SU-DHL-6 (cell line): ENCODE measurements around the gene URM1.

ENCODE experiments used
- H2AFZ ChIP-seq: fragments of 200-600 bp; sonication (generic); 2 replicates; pipeline ENCODE4 v1.6.1; 2014; ENCODE audit warnings: low read depth, mild to moderate bottlenecking, moderate library complexity, mixed read lengths, antibody characterized with exemption, low read length; ENCODE audit not compliant: severe bottlenecking
- H3F3A ChIP-seq: fragments of 200-600 bp; shearing (Covaris generic); 2 replicates; pipeline ENCODE4 v1.6.0; 2016; ENCODE audit warnings: antibody characterized with exemption, mild to moderate bottlenecking; ENCODE audit not compliant: insufficient read depth
- H3K27ac ChIP-seq: fragments of 200-600 bp; sonication (generic); 2 replicates; pipeline ENCODE4 v1.5.1; 2016; ENCODE audit warnings: low read depth, mild to moderate bottlenecking, low read length, moderate library complexity, mixed read lengths
- H3K27me3 ChIP-seq: fragments of 200-600 bp; sonication (generic), shearing (Covaris generic); 2 replicates; pipeline ENCODE4 v1.6.0; 2014; ENCODE audit warnings: mild to moderate bottlenecking, low read length
- H3K36me3 ChIP-seq: fragments of 200-600 bp; sonication (generic); 2 replicates; pipeline ENCODE4 v1.6.1; 2014; ENCODE audit warnings: mild to moderate bottlenecking, low read length, mixed read lengths
- H3K4me2 ChIP-seq: fragments of 300-600, 200-600 bp; shearing (Covaris generic), sonication (generic); 2 replicates; pipeline ENCODE4 v1.6.0; 2014; ENCODE audit warnings: low read length, low read depth, mild to moderate bottlenecking; ENCODE audit not compliant: poor library complexity, severe bottlenecking
- H3K4me3 ChIP-seq: fragments of 200-600 bp; sonication (generic); 2 replicates; pipeline ENCODE4 v1.5.1; 2014; ENCODE audit warnings: antibody characterized with exemption, low read length, mild to moderate bottlenecking, mixed read lengths; ENCODE audit not compliant: insufficient read depth, poor library complexity, severe bottlenecking
- H3K79me2 ChIP-seq: fragments of 200-600 bp; sonication (generic); 2 replicates; pipeline ENCODE4 v1.6.1; 2014; ENCODE audit warnings: mild to moderate bottlenecking, low read length, moderate library complexity; ENCODE audit not compliant: insufficient read depth
- H3K9ac ChIP-seq: fragments of 200-600 bp; sonication (generic); 2 replicates; pipeline ENCODE4 v1.7.0; 2014; ENCODE audit warnings: mild to moderate bottlenecking, low read length
- H3K9me2 ChIP-seq: fragments of 200-600 bp; sonication (generic); replicated peaks from 2 replicates; pipeline ENCODE4 v1.6.1; 2014; ENCODE audit warnings: low read length; ENCODE audit not compliant: insufficient read depth
- H3K9me3 ChIP-seq: fragments of 200-600 bp; sonication (generic); 2 replicates; pipeline ENCODE4 v1.6.1; 2014; ENCODE audit warnings: low read length, mixed read lengths; ENCODE audit not compliant: insufficient read depth
- H4K20me1 ChIP-seq: fragments of 200-600 bp; sonication (generic); 2 replicates; pipeline ENCODE4 v1.6.1; 2014; ENCODE audit warnings: low read depth, mild to moderate bottlenecking, antibody characterized with exemption, low read length, moderate library complexity, mixed read lengths
- EZH2phosphoT487 ChIP-seq: fragments of 200-600 bp; sonication (generic), shearing (Covaris generic); conservative IDR thresholded peaks from 2 replicates; pipeline ENCODE4 v1.6.1; 2018; ENCODE audit warnings: mild to moderate bottlenecking, antibody characterized with exemption, low read length, moderate library complexity, mixed read lengths
- TF ChIP-seq, protein P1 (sequence below): fragments of 200-600 bp; sonication (generic); IDR thresholded peaks from one replicate; pipeline ENCODE4 v1.5.1; 2017; ENCODE audit warnings: antibody characterized with exemption, mild to moderate bottlenecking, low read length, moderate library complexity; ENCODE audit not compliant: insufficient read depth, poor library complexity, severe bottlenecking

URM1 gene

DNA sequence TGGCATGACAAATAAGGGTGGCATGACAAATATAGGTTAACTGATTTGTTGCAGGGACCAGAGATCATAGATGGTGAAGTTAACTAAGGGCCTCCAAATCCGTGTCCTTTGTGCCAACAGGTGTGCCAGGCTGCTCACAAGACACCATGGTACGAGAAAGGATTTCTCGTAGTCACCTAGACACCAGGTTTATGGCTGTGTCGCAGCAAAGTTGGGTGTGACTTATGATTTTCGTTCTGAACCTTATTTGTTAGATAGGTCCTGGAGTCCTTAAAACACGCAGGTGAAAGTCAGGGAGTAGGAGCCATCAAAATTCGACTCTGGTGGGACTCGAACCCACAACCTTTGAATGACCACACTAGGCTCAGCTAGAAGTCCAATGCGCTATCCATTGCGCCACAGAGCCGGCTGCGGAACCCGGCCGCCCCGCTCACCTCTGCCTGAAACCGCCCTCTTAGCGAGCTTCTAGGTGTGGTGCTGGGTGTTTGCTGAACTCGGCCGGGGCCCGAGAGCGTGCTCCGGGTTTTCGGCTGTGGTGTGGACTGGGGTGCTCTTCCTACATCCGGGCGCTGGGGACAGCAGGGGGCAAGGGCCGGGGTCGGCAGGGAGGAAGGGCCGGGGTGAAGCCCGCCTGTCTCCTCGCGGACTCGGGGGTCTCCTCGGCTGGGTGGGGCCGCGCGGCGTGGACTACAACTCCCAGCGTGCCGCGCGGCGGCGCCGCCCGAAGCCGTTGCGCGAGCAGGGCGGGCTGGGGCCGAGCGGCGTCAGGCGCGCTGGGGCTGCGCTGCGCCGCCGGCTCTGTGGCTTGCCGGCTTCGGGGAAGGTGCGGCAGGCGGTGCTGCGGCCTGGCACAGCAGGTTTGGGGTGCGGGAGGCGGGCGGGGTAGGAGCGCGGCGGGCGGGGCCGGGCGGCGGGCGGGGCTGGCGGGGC is 31.1 kb upstream of the URM1 start, which contains the start of gene SLC27A4:
Gene SLC27A4, plus strand, starts transcription at position 767 of the 930 bp plus-strand sequence. CDS start 2,606 bp downstream, outside the sequence.
- peaks cover 7% of the 10 kb centered on the region; the same call in 1 of the 2 replicates for H3F3A ChIP-seq
- H3K27ac ChIP-seq, result peak within 1 kb of the TSS; percentile 41
- H3K79me2 ChIP-seq, result no peaks in the 10 kb centered on the region
- H3K36me3 ChIP-seq, result no peaks in the 10 kb centered on the region
- TF ChIP-seq, protein P1, sequence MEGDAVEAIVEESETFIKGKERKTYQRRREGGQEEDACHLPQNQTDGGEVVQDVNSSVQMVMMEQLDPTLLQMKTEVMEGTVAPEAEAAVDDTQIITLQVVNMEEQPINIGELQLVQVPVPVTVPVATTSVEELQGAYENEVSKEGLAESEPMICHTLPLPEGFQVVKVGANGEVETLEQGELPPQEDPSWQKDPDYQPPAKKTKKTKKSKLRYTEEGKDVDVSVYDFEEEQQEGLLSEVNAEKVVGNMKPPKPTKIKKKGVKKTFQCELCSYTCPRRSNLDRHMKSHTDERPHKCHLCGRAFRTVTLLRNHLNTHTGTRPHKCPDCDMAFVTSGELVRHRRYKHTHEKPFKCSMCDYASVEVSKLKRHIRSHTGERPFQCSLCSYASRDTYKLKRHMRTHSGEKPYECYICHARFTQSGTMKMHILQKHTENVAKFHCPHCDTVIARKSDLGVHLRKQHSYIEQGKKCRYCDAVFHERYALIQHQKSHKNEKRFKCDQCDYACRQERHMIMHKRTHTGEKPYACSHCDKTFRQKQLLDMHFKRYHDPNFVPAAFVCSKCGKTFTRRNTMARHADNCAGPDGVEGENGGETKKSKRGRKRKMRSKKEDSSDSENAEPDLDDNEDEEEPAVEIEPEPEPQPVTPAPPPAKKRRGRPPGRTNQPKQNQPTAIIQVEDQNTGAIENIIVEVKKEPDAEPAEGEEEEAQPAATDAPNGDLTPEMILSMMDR, result no peak
- no peak for TF ChIP-seq EZH2phosphoT487
- H3K4me2 ChIP-seq, result peak within 1 kb of the TSS; percentile 81
- no peaks in the 10 kb centered on the region for H3K9me2 ChIP-seq
- peak within 1 kb of the TSS; percentile 65 for H3K9ac ChIP-seq
- H3K9me3 ChIP-seq, result no peaks in the 10 kb centered on the region
- H2AFZ ChIP-seq, result peak within 1 kb of the TSS; percentile 81
- H3K27me3 ChIP-seq, result no peaks in the 10 kb centered on the region
- peak within 1 kb of the TSS; percentile 77 for H3K4me3 ChIP-seq
- H4K20me1 ChIP-seq, result no peaks in the 10 kb centered on the region

DNA sequence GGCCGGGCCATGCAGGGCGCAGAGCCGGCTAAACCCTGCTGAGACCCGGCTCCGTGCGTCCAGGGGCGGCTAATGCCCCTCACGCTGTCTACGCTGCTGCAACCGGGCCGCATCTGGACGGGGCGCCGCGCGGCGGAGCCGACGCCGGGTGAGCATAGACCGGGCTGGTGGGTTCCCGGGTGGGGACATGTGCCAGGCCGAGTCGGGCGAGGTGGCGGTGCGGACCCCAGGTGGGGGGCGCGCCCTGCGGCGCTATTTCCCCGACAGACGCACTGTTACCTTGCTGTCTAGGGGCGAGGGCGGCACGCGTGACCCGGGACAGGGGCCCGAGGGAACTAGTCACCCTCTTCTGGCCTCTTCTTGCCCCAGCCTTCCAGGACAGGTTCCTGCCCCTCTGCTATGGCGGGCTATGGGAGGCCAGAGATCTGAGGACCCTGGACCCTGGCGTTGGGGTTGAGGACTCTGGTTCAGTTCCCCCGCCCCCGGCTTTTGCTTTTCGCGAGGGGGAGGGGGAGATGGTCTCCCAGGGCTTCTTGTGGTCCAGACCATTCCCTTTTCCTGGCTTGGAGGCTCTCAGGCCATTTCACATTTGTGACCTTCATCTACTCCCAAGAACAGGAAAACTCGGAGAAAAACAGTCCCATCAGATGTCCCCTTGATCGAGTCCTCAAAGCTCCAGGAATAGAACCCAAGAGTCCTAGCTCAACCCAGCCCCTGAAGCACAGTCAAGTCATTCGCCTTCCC is 30.3 kb upstream of the URM1 start:
- TF ChIP-seq EZH2phosphoT487, result no peak
- TF ChIP-seq, protein P1, result no peak
- H3K27ac ChIP-seq, result peak overlapping the region; percentile 15
- no peaks in the 10 kb centered on the region for H3K9me2 ChIP-seq
- no peaks in the 10 kb centered on the region for H3K27me3 ChIP-seq
- H2AFZ ChIP-seq, result peak overlapping the region; percentile 62
- peak overlapping the region; percentile 65 for H3K9ac ChIP-seq
- no peaks in the 10 kb centered on the region for H3K79me2 ChIP-seq
- H3K4me2 ChIP-seq, result peak overlapping the region; percentile 81
- H4K20me1 ChIP-seq, result no peaks in the 10 kb centered on the region
- H3K36me3 ChIP-seq, result no peaks in the 10 kb centered on the region
- H3K9me3 ChIP-seq, result no peaks in the 10 kb centered on the region
- peaks cover 7% of the 10 kb centered on the region; the same call in 1 of the 2 replicates for H3F3A ChIP-seq
- peak overlapping the region; percentile 69 for H3K4me3 ChIP-seq

DNA sequence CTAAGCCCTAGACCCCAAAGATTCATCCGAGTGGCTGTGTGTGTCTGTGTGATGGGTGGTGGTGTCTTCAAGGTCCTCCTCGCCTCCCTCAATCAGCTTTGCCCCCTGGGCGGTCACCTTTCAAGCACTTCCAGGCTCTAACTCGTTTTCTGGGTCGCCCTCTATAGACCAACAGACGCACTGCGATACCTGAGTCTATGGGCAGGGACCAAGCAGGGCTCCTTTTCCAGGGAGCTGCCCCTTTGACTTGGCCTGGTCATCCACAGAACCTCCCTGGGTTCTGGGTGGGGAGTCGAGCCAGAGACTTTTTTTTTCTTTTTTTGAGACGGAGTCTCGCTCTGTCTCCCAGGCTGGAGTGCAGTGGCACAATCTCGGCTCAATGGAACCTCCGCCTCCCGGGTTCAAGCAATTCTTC is 29.7 kb upstream of the URM1 start:
- Histone ChIP-seq H3K9me3 (no peaks in the 10 kb centered on the region), H3K79me2 (no peaks in the 10 kb centered on the region), H3K9ac (peak overlapping the region; percentile 65), H2AFZ (peak overlapping the region; percentile 62), H3K4me2 (peak overlapping the region; percentile 81), H3K9me2 (no peaks in the 10 kb centered on the region), H4K20me1 (no peaks in the 10 kb centered on the region), H3K4me3 (peak overlapping the region; percentile 69), H3K27me3 (no peaks in the 10 kb centered on the region), H3F3A (peaks cover 7% of the 10 kb centered on the region; the same call in 1 of the 2 replicates), H3K36me3 (no peaks in the 10 kb centered on the region), H3K27ac (peak overlapping the region; percentile 15)
- TF ChIP-seq, protein P1, result peak; percentile 72
- TF ChIP-seq EZH2phosphoT487, result no peak
